LNCAP (cell line): ENCODE results near the gene ARHGEF28.

ENCODE experiments used
- TF ChIP-seq, protein P1 (sequence below): fragments of 450-650 bp; IDR thresholded peaks from 2 replicates; pipeline ENCODE4 v1.5.1; 2017; ENCODE audit warnings: mild to moderate bottlenecking

Gene ARHGEF28

GRCh38 chr5:73623901-73624404 lies 2.0 kb upstream of the ARHGEF28 start:
- TF ChIP-seq, protein P1, sequence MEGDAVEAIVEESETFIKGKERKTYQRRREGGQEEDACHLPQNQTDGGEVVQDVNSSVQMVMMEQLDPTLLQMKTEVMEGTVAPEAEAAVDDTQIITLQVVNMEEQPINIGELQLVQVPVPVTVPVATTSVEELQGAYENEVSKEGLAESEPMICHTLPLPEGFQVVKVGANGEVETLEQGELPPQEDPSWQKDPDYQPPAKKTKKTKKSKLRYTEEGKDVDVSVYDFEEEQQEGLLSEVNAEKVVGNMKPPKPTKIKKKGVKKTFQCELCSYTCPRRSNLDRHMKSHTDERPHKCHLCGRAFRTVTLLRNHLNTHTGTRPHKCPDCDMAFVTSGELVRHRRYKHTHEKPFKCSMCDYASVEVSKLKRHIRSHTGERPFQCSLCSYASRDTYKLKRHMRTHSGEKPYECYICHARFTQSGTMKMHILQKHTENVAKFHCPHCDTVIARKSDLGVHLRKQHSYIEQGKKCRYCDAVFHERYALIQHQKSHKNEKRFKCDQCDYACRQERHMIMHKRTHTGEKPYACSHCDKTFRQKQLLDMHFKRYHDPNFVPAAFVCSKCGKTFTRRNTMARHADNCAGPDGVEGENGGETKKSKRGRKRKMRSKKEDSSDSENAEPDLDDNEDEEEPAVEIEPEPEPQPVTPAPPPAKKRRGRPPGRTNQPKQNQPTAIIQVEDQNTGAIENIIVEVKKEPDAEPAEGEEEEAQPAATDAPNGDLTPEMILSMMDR: no peak

- TF ChIP-seq, protein P1: no peak
Observed at GRCh38 chr5:73624888-73625287, 1.1 kb upstream of the ARHGEF28 start.

- TF ChIP-seq, protein P1: no peak
Observed at GRCh38 chr5:73625372-73625943, 538 bp upstream of the ARHGEF28 start.

- TF ChIP-seq, protein P1: no peak
Observed at GRCh38 chr5:73626814-73627313, 868 bp downstream of the ARHGEF28 start.

DNA sequence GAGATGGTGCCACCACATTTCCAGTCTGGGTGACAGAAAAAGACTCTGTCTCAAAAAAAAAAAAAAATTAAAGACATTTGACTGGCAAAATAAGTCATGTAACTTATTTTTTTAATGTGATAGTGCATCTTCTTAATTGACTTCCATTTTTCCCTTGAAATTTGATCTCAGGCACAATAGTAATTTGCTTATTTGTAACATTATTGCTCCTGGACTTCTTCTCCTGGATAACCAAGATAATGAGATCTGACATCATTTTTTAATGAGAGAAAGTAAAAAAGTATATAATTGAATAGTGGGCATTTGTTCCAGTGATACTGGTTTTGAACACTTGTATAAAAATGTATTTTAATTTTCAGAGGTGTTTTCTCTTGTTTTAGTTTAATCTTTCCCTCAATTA lies 3.5 kb downstream of the ARHGEF28 start:
- TF ChIP-seq, protein P1: no peak

DNA sequence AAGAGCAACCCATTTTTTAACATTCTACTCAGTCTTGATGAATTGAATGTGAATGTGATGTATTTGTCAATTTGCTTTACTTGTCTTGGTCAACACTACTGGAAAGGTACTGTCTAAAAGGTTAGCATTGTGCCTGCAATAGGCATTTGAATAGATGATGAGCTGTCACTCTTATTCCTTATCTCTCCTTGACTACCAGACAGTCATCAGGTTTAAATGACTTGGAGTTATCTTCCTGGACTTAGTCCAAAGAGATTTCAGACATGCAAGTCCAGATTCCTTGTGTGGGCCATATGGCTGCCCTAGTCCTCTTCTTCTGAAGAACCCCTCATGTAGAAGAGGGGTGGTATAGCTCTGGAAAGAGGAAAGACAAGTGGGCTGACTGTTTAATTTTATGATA lies 4.8 kb downstream of the ARHGEF28 start:
- TF ChIP-seq, protein P1: no peak

DNA sequence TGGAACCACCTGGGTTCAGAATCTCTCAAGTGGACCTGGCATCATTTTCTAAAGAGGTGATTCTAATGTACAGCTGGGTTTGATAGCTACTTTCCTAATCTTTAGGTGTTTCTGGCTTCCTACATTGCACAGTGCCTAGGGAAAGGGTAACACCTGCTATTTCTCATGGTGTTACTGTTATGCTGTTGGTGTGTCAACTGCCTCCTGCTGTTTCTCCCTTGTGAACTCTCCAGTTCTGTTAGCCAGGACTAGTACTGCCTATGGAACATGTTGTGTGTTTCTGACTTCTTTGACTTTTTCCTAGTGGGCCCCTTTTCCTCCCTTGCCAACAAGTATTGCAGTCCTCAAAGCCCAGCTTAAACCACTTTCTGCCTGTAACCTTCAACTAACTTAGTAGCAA lies 5.5 kb downstream of the ARHGEF28 start:
- TF ChIP-seq, protein P1: no peak

DNA sequence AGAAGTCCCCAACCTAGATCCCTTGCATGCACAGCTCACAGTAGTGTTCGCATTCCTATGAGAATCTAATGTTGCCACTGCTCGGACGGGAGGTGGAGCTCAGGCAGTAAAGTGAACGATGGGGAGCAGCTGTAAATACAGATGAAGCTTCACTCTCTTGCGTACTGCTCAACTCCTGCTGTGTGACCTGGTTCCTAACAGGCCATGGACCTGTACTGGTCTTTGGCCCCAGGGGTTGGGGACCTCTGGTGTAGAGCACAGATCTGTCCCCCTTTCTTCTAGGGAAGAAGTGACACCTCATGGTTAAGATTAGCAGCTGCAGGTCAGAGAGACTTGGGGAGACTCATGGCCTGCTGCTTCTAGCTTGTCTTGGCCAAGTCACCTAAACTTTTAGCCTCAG lies 7.1 kb downstream of the ARHGEF28 start:
- TF ChIP-seq, protein P1: no peak
